WI38 (cell line): ENCODE data around the gene LSS.

ENCODE experiments used
- H3K4me3 ChIP-seq: 2 replicates; pipeline ENCODE4 v1.5.1; 2011; ENCODE audit warnings: low read depth, mild to moderate bottlenecking, control low read depth, low read length
- TF ChIP-seq, protein P1 (sequence below): IDR thresholded peaks from 2 replicates; pipeline ENCODE4 v1.5.1; 2012; ENCODE audit warnings: low read depth, mild to moderate bottlenecking, control low read depth, low read length

Gene LSS

DNA sequence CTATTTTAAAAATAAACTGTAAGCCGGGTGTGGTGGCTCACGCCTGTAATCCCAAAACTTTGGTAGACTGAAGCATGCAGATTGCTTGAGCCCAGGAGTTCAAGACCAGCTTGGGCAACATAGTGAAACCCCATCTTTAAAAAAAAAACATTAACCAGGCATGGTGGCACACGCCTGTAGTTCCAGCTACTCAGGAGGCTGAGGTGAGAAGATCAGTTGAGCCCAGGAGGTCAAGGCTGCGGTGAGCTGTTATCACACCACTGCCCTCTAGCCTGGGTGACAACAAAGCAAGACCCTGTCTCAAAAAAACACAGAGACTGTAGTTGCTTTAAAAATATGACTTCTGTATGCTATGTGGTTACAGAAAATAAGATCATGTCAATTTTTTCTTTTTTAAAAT lies 24.3 kb upstream of the LSS start:
- TF ChIP-seq, protein P1, sequence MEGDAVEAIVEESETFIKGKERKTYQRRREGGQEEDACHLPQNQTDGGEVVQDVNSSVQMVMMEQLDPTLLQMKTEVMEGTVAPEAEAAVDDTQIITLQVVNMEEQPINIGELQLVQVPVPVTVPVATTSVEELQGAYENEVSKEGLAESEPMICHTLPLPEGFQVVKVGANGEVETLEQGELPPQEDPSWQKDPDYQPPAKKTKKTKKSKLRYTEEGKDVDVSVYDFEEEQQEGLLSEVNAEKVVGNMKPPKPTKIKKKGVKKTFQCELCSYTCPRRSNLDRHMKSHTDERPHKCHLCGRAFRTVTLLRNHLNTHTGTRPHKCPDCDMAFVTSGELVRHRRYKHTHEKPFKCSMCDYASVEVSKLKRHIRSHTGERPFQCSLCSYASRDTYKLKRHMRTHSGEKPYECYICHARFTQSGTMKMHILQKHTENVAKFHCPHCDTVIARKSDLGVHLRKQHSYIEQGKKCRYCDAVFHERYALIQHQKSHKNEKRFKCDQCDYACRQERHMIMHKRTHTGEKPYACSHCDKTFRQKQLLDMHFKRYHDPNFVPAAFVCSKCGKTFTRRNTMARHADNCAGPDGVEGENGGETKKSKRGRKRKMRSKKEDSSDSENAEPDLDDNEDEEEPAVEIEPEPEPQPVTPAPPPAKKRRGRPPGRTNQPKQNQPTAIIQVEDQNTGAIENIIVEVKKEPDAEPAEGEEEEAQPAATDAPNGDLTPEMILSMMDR = no peak

DNA sequence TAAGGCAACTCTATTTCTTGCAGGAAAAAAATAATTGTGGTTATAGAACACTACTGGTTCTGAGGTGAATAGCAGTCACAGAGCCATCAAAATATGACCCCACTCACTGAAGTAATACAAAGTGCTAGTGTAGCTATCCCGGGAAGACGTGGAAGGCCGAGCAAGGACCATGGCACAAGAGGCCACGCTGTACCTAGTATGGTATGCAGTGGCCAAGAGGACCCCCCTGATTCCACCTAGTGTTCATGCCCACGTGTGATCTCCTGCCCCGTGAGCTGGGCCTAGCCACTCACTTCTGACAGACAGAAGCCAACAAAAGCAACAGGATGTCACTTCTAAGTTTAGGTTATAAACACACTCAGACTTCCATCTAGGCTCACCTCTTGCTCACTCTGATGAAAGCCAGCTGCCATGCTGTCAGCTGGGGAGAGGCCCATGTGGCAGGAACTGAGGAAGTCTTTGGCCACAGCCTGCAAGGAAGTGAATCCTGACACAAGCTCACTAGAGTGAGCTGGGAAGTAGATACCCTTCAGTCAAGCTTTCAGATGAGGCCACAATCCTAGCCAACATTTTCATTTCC lies 21.7 kb upstream of the LSS start:
- no peak overlapping the region for H3K4me3 ChIP-seq
- TF ChIP-seq, protein P1 = no peak

More for the DNA sequence above, 24.3 kb upstream of the LSS start:
- H3K4me3 ChIP-seq = no peak overlapping the region

DNA sequence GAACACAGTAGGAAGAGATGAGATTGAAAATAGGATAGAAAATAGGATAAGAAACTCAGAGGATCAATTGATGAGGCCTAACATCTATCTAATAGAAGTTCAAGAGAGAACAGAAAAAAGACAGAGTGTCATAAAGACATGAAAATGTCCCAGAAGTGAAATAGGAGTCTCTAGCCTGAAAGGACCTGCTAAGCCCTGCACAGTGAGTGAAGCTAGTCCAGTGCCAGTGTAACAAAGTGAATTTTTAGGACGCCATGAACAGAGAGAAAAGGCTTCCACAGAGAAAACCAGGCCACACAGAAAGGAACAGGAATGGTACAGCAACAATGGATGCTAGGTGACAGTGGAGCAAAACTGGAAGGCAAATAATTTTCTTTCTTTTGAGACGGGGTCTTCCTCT lies 20.3 kb upstream of the LSS start:
- TF ChIP-seq, protein P1 = no peak
- no peak overlapping the region for H3K4me3 ChIP-seq

DNA sequence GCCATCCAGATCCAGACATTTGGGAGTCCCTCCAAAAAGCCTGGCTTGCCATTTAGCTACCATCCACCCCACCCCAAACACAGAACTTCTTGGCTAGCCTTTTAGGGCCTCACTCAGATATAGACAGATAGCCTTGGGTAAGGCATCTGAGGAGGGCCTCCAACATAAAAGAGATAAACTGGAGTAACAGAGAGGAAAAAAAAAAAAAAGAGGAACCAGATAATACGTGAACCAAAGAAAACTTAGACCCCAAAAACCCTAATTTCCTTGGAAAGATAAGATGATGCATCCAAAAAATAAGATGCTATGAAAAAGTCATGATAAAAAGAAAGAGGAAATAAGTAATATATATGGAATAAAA lies 19.8 kb upstream of the LSS start:
- no peak overlapping the region for H3K4me3 ChIP-seq
- TF ChIP-seq, protein P1 = no peak

DNA sequence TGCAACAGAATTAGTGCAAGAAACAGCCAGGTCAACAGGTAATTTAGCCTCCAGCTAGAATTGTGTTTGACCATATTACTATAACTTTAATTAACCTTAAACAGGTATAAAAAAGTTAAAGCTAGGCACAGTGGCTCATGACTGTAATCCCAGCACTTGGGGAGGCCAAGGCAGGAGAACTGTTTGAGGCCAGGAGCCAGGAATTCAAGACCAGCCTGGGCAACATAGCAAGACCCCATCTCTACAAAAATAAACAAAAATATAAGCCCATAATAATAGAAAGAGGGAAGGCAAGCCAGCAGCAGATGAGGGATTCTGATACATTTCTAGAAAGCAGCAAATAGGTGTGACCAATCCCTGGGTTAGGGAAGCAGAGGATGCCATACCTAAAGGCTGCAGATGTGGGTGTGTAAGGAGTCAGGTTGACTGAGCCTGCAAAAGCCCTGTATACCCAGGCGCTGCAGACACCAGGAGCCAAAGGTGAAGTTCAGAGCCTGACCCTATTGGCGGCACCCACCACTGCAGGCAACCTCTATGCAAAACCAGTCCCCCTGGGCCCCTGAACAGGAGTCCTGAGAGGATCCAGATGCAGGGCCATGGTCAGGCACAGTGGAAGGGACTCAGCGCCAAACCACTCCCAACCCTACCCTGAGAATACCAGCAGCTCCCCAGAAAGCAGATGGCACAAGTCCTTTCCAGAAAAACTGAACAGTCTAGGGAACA lies 19.3 kb upstream of the LSS start:
- H3K4me3 ChIP-seq = no peak overlapping the region
- TF ChIP-seq, protein P1 = no peak

DNA sequence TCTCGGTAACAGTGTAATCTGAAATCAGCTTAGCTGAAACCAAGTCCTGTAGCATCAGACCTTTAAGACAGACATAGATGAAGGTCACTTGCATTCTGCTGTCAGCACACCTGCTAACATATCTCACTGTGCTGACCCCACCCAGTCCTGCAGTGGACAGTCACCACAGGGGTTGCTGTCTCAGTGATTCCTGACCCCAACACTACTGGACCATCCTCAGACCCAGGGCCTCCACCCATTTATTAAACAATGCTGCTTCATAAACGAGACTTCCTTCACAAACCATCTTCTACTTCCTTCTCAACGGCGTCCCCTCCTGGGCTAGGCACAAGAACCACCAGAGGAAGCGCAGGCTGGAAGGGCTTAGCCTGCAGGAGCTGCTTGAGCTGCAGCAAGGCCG lies 17.8 kb upstream of the LSS start:
- TF ChIP-seq, protein P1 = no peak
- H3K4me3 ChIP-seq = no peak overlapping the region

DNA sequence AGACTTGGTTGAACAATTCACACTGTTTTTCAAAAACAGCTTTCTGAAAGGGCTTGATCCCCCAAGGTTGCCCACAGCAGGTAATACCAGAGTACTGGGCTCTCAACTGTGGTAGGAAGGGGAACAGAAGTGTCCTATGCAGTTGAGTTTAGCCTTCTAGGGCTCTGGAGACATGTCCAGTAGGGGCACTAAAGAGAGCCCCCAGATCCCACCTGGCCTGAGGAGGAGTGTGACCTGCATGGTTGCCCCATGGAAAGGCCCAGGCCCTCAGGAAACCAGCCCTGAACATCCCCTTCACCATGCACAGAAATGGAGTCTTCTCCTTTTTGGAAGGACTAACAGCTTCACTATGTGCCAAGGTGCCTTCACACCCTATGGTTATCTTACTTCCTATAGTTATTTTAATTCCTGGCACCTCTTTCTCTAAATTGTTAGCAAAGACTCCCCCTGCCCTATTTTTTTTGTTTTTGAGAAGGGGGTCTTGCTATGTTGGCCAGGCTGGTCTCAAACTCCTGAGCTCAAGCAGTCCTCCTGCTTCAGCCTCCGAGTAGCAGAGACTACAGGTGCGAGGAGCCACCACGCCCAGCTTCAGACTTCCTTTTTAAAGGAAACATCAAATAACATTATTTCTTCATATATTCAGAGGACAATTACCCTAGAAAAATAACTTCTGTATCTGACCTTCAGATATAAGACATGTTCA lies 16.8 kb upstream of the LSS start:
- H3K4me3 ChIP-seq = no peak overlapping the region
- TF ChIP-seq, protein P1 = no peak
